Left cardiac atrium (tissue), 4 donors: ENCODE data around the gene POLG2. TPM values are rescaled to one million over a fixed set of nuclear protein-coding genes. Genes with fewer than 3 reads are reported as not detected.
"Not testable (repeated sequence)": the region's sequence is repeated elsewhere in the genome, so short reads cannot be mapped to it uniquely, and the experiment has no call there.

Source experiments
- ATAC-seq, 2 donors: fragments of 200-7000 bp; cut with Tn5 transposase; one replicate each; pipeline ENCODE4 v1.9.1; 2020; ENCODE audit warnings: mild to moderate bottlenecking in 2 of 2, moderate library complexity in 2 of 2
- DNase-seq: peaks from one replicate; pipeline ENCODE4 v3.0.0-alpha.2; 2020
- intact Hi-C, 2 donors: fragments of 100-400 bp; cut with DNase I; formaldehyde crosslinking; loops; one replicate each; pipeline versions ENCODE4 v1.14.1 to v1.15.1; 2022 to 2023
- total RNA-seq, 2 donors: library from RNA; stranded (reverse); fragmentation: NEBNext Ultra II Directional; extraction: Animal tissue kit (Norgen Biotek cat#: 25700); gene quantifications; one replicate each; pipeline ENCODE4 v1.2.1, GENCODE V29; 2021
- donor health status: DM: no; HTN: yes; CAD: no.
- donor health status: DM: no; HTN: yes; CAD: no; lungs with severe emphysema.
- donor health status: DM: yes; HTN: yes; CAD: no.
- donor health status: Dilated cardiomyopathy.

Gene POLG2
- total RNA-seq, 2 donors from 2014 or later: 6.6 to 7.7 TPM

DNA sequence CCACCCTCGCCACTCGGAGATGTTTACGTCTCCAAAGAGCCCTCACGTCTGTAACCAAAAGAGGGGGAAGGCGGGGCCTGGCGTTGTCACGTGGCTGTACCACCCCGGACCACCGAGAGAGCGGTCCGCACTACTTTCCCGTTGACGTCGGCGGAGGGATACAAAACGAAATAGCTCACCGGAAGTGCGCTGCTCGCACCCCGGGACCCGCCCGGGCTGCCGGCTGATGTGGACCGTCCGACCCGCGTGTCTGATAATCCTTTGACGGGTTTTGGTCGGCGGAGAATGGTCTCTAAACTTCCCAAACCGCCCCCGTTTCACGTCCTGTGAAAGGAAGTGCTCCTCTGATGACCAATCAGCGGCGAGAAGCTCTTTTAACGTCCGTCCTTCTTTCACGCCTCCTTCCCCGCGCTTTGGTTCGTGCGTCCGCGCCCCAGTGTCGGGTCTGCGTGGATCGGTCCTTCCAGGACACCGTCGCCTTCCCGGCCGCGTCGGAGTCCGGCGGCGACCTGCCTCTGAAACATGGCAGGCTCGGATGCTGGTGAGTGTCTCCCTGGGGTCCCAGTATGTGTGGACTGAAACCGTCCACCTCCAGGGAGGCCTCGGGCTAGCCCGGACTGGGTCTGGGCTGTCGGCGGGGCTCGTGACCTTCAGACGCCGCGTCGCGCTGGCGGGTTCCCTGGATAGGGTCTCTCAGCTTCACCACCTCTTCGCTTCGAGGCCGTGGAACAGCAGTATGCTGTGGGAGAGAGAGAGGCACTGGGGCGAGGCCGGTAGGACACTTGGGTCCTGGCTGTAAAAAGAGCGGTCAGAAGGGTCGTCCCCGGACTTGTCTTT lies 9.9 kb upstream of the POLG2 start, which contains the start of gene CEP95:
TSS of gene CEP95 (plus strand) at position 402 of the 837 bp plus-strand sequence. CDS start at position 523, 121 bp downstream.
- intact Hi-C loops: no loop called here
- DNase-seq (peak; percentile 96), ATAC-seq (peak; percentile 80 to 87)

DNA sequence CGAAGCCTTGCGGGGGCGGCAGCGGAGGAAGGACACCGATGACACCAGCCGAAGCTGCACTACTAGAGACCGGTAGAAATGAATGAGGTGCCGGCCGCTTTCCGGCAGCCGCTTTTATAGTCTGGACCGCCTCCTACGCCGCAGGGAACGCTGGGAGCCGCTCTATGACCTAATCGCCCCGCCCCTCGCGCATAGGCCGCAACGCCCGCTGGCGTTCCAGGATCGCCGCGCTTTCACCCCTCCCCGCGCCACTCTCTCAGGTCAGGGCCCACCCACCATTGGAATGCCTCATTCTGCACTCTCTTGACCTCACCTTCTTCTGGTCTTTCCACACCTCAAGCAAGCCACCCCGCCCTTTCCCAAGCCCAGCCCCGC lies 9.3 kb upstream of the POLG2 start, which contains the start of gene DDX5:
TSS of gene DDX5 (minus strand) at position 89 of the 375 bp plus-strand sequence. CDS start 170 bp downstream, outside the sequence.
- intact Hi-C loops: no loop called here
- ATAC-seq (peak; percentile 83 to 87), DNase-seq (peak; percentile 98)

DNA sequence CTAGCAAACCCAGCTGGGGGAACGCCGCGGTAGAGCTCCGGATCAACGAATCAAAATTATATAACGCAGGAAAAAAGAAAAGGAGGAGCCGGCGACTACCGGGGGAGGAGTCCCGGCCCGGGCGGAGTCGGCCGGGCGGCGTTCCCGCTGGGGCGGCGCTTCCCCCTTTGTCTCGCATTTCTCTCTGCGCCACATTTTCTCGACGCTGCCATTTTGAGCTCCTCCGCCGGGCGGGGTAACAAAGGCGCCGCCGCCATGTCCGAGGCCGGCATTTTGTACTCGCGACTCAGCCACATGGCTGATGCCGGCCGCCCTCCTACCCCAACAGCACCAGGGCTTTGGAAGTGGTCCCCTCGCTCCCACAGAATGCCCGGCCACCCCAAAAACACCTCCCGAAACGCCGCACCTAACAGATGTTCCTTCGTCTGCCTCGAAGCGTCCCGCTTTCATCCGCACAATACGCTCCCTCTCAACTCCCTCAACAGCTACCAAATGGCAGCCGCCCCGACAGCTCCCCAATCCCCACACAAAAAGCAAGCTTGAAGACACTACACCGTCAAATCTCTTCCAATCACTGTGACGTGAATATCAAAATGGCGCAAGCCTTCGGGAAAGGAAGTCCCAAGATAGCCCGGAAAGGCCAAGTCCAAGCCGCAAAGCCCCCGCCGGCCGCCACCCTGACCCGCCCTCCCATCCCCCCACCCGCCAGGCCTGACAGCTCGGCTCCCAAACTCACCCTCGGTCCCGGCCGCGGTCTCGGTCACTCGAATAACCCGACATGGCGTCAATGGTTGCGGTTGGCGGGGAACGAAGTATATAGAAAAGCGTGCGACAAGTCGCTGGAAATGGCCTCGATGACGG lies 8.7 kb upstream of the POLG2 start:
- intact Hi-C loops: no loop called here
- peak; percentile 72 to 78 for ATAC-seq
- peak; percentile 89 for DNase-seq

DNA sequence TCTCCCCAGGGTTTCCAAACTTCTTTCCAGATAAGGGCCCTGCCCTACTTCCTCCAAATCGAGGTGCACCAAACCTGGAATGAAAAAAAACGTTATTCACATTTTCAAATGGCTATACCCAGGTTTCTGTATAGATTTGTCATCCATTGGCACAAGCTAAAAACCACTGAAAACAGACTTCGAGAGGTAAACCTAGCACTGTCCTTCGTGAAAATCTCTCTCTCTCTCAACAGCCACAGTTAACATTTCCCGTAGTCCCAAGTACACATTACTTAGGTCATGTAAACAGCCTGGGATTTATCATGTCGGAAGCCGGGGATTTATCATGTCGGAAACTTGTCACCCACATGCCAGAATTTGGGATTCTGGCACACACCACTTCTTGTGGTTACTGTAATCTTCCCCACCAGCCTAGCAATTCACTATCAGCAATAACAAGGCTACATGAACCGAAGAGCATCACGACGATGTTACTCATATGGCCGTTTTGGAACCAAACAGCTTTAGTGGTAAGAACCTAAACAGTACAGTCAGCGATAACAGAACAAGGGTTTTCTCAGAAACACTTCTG lies 8.0 kb upstream of the POLG2 start:
- DNase-seq (no peak), ATAC-seq (no peak)
- intact Hi-C loops: no loop called here

DNA sequence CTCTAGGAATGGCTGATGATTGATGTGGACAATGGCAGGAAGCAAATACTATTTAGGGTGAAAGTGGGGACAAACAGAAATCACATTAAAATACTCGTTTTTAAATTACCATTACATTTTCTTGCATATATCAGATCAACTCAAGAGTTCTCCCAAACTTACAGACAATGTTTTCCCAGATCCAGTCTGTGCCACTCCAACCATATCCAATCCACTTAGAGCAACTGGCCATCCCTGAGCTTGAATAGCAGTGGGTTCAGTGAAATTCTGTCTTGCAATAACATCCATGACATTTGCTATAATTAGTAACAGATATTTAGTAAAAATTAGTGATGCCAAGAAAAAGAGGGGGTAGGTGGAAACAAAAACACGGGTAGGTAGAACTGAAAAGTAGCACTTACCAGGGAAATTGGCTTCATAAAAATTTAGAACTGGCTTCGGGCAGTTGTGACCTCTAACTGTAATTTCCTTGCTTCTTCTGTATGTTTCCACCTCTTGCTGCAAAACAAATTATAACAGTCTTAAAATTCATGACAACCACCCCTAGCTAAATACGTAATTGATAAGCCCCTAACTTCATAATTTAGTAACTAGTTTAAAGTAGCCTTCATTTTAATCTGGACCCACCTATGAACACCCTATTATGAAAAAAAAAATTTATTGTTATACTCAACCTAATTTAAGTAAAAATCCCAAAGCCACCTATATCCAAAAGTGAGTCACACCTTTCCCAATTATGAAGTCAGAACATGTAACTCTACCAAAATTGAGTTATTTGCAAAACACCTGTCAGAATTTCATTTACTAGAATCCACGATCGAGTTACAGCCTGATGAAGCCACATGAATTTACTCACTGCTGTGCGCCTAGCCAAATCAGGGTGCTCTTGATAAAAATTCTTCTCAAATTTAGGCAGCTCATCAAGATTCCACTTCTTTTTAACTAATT lies 7.2 kb upstream of the POLG2 start:
- DNase-seq: no peak
- ATAC-seq: no peak
- intact Hi-C loops: no loop called here

DNA sequence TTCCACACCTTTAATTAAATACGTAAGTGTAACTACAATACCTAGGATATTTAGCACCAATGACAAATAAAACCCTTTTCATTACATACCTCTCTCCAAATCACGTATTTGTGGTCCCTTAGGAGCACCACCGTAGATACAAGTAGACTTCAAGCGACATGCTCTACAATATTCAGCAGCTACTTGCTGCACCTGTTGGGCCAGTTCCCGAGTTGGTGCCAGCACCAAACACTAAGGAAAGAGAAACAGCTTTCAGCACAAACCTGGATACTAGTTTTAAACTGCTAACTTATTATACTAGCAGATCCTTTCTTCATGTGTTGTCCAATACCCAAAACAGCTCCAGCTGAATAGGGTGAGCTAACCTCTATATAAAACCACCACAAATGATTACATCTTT lies 6.5 kb upstream of the POLG2 start:
- intact Hi-C loops: no loop called here
- no peak for ATAC-seq
- DNase-seq: no peak

DNA sequence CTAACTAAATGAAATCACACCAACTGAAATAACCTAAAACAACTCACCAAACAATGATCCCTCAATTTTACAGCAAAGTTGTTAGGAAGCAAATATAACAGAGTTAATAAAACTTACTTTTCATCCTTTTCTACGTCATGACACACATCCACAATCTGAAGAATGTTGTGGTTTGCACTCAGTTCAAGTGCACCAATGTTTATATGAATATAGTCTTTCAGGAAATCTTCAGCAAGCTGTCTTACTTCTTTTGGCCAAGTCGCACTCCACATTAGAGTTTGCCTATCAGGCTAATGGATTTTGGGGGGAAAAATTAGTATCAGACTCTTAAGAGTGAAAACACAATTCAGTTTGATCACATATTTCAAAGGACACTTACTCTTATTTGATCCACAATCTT lies 6.0 kb upstream of the POLG2 start:
- no peak for ATAC-seq
- intact Hi-C loops: no loop called here
- no peak for DNase-seq

DNA sequence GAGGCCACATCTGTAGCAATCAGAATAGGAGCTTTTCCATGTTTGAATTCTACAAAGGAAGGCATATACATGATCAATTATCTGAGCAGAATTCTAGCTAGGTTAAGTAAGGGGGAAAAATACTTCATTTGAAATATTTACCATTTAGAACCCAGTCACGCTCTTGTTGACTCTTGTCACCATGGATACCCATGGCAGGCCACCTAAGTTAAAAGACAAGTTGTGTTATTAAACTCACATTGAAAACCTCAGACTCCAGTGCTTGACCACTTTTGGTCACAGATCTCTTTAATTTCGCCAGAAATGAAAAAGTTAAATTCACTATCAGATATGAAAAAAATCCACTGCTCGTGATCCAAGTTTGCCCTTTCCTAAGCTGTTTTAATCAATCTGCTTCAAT lies 5.2 kb upstream of the POLG2 start:
- ATAC-seq (no peak), DNase-seq (no peak)
- intact Hi-C loops: no loop called here

DNA sequence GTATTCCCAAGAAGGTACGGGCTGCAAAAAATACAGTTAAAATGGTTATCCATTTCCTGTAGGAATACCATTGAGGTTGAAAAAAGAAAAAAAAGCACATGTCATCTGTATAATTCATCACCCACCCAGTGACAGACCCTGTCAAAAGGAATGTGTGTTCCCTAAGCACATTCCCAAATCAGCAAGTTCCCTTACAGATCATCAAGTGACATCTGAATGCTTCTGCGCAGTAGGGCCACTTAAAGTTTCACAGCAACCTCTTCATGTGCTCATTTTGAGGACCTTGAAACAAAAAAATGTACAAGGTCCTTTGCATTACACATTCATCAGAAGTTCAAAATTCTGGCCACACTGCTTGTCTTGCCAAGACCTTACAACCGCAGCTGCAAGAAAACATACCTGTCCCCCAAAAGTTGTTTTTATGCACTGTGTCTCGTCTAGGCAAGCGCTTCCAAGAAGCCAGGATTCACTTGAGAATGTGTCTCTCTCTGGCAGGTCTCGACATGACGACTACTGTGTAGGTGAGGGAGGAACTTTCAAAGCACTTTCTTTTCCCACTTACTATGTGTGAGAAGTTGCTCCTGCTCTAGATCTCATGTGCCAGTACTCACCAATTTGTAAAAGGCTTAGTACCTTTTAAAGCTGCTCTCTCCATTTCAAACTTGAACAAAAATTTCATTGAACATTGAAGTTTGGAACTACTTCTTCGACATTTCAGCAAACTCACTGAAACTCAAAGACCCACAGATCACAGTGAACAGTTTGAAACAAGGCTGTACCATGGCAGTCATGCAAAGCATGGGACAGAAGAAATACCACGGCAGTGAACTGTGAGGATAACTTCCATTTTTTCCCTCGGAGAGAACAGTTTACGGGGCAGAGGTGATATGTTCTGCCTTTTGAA lies 4.3 kb upstream of the POLG2 start:
- no peak for ATAC-seq
- intact Hi-C loops: no loop called here
- DNase-seq: no peak

DNA sequence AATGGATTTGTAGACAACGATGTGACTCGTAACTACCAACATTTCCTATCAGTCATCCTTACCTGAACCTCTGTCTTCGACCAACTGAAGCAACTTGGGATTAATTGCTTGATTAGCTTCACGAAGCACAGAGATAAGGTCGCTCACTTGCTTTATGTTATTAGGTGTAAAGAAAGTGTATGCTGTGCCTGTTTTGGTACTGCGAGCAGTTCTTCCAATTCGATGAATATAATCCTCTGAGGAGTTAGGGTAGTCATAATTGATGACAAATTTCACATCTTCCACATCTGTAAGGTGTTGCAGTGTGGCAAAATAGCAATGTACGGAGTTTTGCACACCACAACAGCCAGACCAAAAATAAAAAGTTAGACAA lies 3.6 kb upstream of the POLG2 start:
- ATAC-seq: no peak
- intact Hi-C loops: no loop called here
- DNase-seq: no peak

DNA sequence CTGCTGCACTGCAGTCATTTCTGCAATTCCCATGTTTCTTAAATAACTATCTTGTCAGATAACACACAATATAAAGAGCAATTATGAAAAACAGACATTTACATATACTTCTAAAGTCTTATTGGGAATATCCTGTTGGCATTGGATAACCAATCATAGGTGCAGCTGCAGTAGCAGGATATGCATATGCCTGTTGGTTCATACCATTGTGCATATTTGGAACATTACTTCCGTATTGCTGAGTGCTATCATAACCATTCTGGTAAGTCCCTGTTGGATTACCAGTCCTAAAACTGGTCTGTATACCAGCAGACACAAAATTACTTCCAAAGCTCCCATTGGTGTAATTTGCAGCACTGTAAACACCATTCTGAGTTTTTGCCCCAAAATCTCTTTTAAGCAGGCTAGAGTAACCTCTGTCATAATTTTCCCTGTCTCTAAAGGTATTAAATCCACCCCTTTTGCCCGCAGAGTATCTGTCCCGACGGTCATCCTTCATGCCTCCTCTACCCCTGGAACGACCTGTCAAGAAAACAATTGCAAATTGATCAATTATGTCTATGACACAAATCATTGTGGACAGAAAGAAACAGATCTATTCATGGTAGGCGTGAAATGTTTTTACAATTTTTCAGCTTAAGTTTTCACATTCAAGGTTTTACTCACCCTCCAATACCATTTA lies 3.1 kb upstream of the POLG2 start:
- ATAC-seq (no peak), DNase-seq (no peak)
- intact Hi-C loops: no loop called here

DNA sequence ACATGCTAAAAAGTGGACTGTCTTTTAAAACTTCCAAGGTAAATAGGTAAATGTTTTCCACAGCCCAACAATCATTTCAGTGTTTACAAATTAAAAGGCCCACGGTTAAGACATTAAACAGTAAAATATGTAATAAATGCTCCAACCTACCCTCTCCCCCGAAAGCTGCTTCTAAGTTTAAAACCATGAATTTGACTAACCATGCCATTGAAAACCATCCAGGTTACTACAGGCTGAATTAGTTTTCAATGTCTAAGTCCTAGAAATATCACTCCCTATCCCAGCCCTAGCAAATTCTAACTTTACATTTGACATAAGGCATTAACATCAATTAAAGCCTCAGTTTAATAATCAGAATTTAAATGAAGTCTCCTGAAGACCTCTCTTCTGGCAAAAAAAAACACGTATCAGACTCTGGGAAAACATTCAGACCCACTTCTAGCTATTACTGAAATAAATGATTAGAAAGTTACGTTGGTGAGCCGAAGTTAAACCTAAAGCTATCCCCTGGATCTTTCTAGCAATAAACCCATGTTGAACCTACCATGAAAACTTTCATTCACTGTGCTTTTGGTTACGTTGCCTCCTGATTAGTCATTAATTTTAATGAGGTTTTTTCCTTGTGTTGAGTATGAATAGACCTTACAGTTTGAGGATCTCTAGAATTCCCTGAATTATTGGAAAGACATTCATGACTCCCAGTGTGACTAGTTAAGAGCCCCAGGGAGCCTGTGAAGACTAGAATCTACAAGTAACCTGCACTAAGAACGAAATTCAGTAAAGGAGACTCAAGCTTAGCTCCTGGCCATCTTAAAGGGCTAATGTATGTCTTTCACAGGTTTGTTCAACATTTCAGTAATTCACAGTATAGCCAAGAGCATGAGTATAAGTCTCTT lies 1.7 kb upstream of the POLG2 start:
- DNase-seq (no peak), ATAC-seq (no peak)
- intact Hi-C loops: no loop called here

DNA sequence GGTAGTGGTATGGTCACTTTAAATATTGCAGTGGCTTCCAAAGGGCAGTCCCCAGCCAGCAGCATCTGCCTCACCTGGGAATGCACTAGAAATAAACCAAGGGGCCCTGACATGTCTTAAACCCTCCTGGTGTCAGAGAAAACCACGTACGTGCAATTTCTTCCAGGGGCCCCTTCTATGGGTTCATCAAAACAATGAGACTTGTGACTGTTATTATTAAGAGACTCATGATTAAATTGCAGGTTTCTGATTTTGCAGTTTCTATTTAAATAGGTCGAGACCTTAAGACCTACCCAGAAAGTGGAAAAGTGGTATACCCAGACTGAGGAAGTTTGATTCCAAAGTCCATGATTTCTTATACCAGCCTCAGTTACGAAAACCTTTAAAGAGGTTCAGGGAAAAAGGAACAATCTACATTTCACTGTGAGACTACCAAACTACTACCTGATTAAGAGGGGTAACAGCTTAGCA lies 746 bp upstream of the POLG2 start:
- no peak for DNase-seq

DNA sequence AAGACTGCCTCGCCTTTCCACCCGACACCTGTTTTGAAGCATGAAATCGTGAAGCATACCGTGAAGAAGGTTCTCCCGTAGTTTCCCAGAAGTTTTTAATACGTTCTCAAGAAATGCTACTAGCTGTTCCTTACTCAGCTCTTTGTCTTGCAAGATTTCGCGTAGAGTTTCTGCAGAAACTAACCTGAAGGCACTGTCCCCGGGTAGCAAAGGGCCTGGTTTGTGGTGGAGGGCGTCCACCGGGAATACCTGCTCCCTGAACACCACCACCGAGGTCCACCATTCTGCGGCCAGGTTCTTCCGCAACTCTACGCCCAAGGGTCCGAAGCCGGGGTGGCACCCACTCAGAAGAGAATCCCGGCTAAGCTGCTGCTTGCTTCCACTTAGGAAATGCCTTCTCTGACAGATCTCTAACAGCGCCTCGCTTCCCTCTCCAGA lies 487 bp downstream of the POLG2 start:
- ATAC-seq (no peak), DNase-seq (no peak)
- intact Hi-C loops: no loop called here

More for the DNA sequence above, 746 bp upstream of the POLG2 start:
- intact Hi-C loops: no loop called here
- no peak for ATAC-seq

DNA sequence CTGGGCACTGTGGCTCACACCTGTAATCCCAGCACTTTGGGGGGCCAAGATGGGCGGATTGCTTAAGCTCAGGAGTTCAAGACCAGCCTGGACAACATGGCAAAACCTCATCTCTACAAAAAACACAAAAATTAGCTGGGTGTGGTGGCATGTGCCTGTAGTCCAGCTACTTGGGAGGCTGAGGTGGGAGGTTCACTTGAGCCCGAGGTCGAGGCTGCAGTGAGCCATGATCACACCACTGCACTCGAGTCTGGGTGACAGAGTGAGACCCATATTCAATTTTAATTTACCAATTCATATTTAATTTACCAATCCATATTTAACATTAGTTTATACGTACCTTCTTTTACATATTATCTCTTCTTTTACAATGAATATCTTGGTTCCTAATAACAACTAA lies 1.6 kb downstream of the POLG2 start:
- intact Hi-C loops, ATAC-seq, DNase-seq: not testable (repeated sequence)

DNA sequence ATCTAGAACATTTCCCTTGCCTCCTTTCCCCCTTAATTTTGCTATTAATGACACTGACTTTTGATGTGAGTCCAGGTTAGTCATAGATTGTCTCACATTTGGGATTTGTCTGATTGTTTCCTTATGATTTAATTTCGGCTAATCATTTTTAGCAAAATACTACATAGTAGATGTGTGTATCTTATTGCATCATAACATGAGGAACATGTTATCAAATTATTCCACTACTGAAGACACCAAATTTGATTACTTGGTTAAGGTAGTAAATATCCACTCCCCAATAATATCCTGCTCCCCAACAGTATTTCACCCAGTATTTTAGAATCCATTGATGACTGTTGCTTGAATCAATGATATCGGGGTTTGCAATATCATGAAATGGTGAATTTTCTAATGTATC lies 2.7 kb downstream of the POLG2 start:
- ATAC-seq (no peak), DNase-seq (no peak)
- intact Hi-C loops: loop anchor here in 1 of 2 donors (5.0 kb wide), 1 partner anchor 72 kb away; no protein-coding TSS in a partner anchor
